ENCODE measurements around the gene UBA1.

UBA1 gene
- long read RNA-seq, donor 1, transcript UBA1-201 (26 exons, 3,559 nt) = major isoform, 18 of 134 reads
- long read RNA-seq, donor 1, partial matches to known transcripts = 113 of 134 reads
- long read RNA-seq, donor 1, other reads (novel, unspliced or antisense) = 0 of 134 reads
- long read RNA-seq, donor 2, transcript UBA1-201 (26 exons, 3,559 nt) = major isoform, 10 of 37 reads
- long read RNA-seq, donor 2, partial matches to known transcripts = 27 of 37 reads
- long read RNA-seq, donor 2, other reads (novel, unspliced or antisense) = 0 of 37 reads
- long read RNA-seq, donor 3, transcript UBA1-201 (26 exons, 3,559 nt) = major isoform, 12 of 45 reads
- long read RNA-seq, donor 3, partial matches to known transcripts = 30 of 45 reads
- long read RNA-seq, donor 3, other reads (novel, unspliced or antisense) = 0 of 45 reads
- long read RNA-seq, donor 4, transcript UBA1-202 (10 exons, 2,497 nt) = major isoform, 6 of 103 reads
- long read RNA-seq, donor 4, partial matches to known transcripts = 95 of 103 reads
- long read RNA-seq, donor 4, other reads (novel, unspliced or antisense) = 0 of 103 reads
- long read RNA-seq, donor 5, transcript UBA1-201 (26 exons, 3,559 nt) = major isoform, 22 of 111 reads
- long read RNA-seq, donor 5, partial matches to known transcripts = 88 of 111 reads
- long read RNA-seq, donor 5, other reads (novel, unspliced or antisense) = 0 of 111 reads
- long read RNA-seq, donor 6, transcript UBA1-201 (26 exons, 3,559 nt) = major isoform, 12 of 115 reads
- long read RNA-seq, donor 6, partial matches to known transcripts = 99 of 115 reads
- long read RNA-seq, donor 6, other reads (novel, unspliced or antisense) = 0 of 115 reads
- long read RNA-seq, donor 7, transcript UBA1-201 (26 exons, 3,559 nt) = major isoform, 7 of 180 reads
- long read RNA-seq, donor 7, partial matches to known transcripts = 170 of 180 reads
- long read RNA-seq, donor 7, other reads (novel, unspliced or antisense) = 0 of 180 reads
- long read RNA-seq, donor 8, transcript UBA1-201 (26 exons, 3,559 nt) = major isoform, 14 of 90 reads
- long read RNA-seq, donor 8, transcript UBA1-202 (10 exons, 2,497 nt) = minor isoform, 7 of 90 reads
- long read RNA-seq, donor 8, partial matches to known transcripts = 65 of 90 reads
- long read RNA-seq, donor 8, other reads (novel, unspliced or antisense) = 0 of 90 reads

DNA sequence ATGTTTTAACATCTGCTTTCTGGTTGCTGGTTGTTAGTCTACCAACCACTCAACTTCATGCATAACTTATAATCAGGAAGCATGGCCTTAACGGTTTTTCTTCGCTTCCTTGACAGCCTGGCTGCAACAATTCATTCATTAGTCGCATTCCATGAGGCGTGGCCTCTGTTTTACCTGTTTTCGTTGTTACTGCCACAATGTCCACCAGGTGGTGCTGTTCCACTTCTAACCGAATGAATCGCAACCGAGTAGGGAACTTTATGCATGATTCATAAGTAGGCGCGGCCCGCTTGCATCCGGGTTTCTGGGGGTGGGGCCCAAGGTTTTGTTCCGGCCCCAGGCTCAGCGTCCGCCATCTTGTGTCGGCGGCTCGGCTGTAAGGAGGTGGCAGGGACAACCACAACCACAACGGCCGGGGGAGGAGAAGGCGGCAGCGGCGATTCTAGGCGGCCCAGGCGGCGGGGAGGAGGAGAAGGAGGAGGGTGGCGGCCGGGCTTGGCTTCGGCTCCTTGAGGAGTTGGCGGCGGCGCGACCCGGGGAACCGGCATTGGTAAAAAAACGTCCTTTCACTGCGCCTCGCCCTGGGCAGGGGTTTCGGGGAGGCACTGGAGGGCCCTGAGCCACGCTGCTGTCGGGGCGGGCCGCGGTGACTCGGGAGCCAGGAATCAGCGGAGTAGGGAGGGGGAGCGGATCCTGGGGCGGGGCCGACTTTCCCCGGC lies at the start of gene UBA1:
Gene UBA1, plus strand, starts transcription at position 355 of the 719 bp plus-strand sequence. CDS start 4,974 bp downstream, outside the sequence.
- peak; percentile 67 for DNase-seq

DNA sequence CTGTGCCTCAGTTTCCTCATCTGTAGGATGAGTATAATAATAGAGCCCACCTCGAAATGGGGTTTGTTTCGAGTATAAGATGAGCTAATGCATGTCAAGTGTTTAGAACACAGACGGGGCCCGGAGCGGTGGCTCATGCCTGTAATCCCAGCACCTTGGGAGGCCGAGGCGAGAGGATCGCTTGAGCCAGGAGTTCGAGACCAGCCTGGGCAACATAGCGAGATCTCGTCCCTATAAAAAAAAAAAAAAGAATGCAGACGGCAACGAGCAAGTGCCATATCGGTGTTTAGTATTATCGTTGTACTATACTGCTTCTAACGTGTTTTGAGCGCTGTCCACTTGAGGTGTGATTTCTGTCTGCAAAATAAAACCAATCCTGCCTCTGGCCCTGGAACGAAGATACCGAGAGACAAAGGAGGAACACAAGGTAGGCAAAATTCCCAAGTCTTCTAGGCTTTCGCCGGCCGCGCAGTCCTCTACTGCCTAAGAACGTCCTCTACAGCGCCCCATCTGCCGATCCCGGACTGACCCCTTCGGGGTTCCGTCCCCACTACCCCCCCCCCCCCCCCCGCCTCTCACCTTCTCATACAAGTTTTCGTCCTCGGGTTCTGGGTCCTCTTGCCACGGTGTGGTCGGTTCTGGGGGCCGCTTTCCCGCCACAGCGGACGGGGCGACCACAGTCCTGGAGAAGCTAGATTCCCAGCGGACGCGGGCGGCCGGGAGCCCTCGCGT lies 49.6 kb upstream of the UBA1 start:
- DNase-seq = peak; percentile 13

DNA sequence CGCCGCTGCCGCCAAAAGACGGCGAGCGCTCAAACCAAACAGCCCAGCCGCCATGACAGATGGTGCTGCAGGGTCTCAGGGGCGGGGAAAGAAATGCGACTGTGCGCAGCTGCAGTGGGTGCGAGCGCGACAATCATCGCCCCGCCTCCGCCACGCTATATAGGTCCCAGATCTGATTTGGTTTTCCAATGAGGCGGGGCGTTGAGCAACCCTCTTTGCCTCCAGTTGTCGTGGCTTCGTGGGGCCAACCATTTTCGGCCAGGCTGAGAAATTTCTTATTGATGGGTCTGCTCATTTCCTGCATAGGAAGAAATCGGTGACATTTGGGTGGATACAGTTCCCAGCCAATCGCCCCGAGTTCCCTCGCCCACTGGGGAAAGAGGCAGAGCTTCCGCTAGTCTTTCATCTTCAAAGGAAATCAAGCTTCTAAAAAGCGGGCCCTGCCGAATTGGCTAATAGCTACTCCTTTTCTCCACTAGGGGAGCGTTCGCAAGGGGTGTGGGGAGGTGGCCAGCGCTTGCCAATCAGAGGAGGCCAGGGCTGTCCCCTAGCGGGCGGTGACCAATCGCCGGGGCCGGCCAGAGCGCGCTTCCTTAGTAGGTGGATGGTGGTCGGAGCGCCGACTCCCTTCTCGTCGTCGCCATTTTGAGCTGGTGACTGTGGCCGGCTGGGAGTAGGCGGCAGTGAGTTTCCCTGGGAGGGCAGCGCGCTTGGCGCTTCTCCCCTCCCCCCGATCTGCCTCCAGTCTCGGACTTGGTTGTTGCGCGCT lies 48.8 kb upstream of the UBA1 start, which contains the start of the genes NDUFB11 and RBM10:
Gene NDUFB11, minus strand, starts transcription at position 77 of the 769 bp plus-strand sequence. Its CDS starts 23 bp downstream, at position 54.
Gene RBM10, plus strand, starts transcription at position 596 of the 769 bp plus-strand sequence. CDS start 2,261 bp downstream, outside the sequence.
- DNase-seq = peak; percentile 88

DNA sequence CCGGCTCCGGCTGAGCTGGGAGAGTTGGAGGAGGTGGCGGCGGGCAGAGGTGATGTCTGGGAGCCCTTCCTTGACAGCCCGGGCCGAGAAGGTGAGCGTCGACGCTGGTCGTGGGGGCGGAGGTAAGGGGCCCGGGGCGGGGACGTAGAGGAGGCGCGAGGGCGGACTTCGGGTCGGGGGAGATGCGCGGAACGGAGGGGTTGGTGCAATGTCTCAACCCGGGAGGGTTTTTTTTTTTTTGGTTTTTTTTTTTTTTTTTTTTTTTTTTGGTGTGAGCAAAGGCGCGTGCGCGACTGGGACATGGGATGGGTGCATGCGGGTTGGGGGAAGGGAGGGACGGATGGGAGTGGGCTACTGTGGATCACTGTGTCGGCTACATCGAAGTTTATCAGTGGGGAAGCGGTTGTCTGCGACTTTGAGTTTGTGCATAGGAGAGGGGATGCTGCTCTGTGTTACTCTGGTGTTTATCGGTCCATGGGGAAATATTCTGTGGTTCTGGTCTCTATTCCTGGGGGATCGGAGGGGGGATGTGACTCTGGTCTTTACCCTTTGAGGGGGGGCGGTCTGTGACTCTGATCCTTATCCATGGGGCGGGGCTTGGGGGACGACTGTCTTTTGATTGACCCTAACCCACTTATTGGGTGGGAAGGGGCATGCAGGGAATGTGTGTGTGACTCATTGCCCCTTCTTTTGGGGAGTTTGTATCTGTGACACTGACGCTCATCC lies 48.1 kb upstream of the UBA1 start:
- DNase-seq = no peak

DNA sequence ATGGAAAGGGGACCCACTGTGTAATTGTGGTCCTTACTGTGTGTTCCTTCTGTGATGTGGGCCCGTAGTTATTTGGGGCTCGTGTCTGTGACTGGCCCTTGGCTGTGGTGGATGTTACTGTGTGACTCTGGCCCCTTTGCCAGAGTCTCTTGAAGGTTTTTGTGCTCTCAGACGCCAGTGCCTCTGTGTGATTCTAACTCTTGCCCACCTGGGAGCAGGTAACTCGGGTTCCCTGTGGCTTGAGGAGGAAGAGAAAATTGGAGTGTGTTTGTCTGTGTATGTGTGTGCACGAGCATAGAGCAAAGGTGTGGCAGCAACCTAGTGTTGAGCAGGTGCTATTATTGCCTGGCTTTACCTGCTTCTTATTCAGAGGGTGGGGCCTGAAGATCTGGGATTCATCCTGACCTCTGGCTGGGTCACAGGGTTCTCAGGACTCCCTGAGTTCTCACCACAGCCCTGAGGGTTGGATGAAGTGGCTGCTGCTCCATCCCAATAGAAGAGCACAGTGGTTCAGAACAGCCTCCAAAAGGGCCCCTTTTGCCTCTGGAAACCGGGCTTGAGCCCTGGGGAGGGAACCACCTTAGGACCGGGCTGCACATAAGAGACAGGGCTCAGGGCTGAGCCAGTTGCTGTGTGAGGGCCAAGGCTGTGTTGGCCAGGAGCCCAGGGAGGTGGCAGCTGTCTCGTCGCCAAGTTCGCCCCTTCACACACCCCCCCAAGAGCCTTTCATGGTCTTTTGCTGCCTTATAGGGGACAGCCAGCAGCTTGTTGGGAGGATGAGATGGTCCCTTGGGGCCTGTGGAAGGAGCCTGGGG lies 47.3 kb upstream of the UBA1 start:
- DNase-seq = no peak

DNA sequence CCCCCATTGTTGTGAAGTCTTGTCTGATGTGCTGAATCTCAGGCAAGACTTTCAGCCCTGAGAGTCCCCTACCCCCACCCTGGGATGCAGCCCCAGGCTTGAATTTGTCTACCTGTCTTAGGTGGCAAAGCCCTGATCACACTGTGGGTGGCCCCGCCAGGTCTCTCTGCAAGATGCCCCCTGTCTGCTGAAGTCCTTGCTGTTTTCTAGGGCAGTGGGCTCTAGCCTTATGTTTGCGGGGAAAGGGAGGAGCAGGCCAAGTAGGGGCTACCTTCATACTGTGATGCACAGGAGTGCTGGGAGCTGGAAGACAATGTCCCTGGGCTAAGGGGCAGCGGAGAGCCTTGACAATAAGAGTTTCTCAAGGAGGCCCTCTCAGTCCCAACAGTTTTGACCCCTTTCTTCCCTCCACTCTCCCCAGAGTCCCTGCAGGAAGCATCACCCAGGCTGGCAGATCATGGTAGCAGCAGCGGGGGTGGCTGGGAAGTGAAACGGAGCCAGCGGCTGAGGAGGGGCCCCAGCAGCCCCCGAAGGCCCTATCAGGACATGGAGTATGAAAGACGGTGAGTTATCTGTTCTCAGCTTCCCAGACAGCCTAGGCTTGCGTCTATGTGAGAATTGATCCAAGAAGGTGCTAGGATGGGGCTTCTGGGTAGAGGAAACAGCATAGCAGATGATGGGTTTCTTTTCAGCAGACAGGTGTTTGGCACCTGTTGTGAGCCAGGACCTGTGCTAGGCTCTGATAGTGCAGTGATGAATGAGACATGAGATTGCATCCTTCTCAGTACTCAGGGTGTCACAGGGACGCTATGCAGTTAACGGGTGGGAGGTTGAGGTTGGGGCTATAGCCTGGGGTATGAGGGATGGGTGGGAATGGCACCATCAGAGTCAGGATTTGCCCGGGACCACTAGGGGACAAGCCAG lies 46.4 kb upstream of the UBA1 start:
- DNase-seq = no peak

DNA sequence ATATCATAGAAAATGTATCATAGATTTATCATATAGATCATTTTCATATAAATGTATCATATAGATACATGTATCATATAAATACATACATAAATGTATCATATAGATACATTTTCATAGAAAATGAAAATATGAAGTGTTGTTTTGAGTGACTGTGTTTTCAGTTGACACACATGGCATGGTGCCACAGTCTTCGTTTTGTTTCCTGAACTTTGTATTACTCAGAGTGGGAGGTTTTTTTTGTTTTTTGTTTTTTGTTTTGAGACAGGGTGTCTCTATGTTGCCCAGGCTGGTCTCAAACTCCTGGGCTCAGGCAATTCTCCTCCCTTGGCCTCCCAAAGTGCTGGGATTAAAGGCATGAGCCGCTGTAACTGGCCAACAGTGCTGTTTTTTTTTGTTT lies 44.7 kb upstream of the UBA1 start:
- DNase-seq = no peak

DNA sequence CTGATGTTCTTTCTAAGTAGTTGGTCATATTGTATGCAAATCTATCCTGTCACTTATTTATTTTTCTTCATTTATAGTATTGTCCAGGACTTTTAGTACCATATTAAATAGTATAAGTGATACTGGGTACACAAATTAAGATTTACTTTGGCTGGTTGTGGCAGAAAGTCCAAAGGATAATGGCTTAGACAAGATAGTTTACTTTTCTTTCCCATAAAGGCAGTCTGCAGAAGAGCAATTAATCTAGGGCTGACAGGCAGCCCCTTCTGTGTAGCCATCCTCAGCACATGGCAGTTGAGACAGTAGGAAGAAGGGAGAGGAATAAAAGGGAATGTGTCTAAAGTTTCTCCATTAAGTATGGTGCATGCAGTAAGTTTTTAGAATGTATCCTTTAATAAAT lies 42.2 kb upstream of the UBA1 start:
- DNase-seq = no peak

DNA sequence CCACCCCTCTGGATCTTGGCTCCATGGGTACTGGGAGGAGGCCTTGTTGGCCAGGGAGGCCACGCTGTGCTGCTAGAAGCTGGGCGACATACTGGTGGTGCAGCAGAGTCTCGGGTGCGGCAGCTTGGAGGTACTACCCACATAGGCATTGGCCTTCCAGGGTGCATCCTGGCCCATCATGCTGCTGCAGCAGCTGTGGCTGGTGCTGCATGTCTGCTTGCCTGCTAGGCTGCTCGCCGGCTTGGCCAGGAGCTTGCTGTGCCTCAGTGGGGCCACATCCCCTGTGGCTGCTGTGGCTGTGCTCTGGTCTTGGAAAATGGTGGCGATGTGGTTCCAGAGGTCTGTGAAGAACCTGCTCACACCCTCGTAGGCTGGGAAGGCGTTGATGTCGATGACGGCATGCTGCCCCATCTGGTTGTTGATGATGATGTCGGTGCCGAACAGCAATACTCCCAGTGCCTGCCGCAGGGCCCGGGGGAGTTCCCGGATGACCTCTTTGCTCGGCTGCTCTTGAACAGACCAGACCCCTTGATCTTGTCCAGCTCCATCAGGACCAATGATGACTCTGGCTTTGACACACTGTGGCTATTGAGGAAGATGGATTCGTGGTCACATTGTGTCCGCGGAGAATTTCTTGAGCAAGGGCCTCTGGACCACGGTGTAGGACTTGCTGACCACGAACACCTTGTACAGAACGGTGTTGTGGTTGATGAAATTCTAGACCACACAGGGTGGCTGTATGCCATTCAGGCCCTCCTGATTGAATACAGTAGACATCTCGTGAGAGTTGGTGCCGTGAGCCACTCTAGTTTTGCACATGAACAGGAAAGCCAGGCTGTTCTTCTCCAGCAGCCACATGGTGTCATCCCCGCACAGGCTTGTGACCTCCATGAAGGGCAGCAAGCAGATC lies 36.8 kb upstream of the UBA1 start:
- no peak for DNase-seq

DNA sequence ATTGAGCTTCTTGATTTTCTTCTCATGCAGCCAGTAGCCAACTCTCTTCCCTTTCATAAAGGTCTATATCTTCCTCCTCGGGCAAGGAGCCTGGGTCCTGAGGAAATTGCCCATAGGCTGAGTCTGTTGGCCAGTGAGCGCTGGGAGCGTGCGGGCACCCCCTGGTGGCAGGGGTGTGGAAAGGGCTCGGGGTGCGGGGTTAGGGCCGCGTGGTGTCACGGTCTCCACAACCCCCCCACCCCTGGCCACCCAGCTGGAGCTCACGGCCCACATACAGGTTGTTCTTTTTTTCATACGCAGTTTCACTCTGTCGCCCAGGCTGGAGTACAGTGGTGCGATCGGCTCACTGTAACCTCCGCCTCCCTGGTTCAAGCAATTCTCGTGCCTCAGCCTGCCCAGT lies 35.5 kb upstream of the UBA1 start:
- DNase-seq = no peak

DNA sequence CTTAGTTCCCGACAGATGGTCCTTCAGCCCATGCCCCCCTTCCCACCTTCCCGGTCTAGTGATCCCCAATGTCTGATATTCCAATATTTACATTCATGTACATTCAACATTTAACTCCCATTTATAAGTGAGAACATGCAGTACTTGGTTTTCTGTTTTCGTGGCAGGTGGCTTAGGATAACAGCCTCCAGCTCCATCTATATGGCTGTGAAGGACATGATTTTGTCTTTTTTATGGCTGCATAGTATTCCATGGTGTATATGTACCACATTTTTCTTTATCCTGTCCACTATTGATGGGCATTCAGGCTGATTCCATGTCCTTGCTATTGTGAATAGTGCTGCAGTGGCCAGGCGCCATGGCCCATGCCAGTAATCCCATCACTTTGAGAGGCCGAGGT lies 34.8 kb upstream of the UBA1 start:
- no peak for DNase-seq

DNA sequence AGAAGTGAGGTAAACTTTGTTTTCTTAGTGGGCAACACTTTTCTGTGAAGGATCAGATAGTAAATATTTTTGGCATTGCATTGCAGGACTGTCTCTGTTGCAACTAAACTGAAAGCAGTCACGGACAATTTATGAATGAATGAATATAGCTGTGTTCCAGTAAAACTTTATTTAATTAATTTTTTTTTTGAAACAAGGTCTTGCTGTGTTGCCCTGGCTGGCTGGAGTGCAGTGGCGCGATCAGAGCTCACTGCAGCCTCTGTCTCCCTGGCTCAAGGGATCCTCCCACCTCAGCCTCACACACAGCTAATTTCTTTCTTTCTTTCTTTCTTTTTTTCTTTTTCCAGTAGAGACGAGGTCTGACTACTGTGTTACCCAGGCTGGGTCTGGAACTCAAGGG lies 32.8 kb upstream of the UBA1 start:
- DNase-seq = no peak

DNA sequence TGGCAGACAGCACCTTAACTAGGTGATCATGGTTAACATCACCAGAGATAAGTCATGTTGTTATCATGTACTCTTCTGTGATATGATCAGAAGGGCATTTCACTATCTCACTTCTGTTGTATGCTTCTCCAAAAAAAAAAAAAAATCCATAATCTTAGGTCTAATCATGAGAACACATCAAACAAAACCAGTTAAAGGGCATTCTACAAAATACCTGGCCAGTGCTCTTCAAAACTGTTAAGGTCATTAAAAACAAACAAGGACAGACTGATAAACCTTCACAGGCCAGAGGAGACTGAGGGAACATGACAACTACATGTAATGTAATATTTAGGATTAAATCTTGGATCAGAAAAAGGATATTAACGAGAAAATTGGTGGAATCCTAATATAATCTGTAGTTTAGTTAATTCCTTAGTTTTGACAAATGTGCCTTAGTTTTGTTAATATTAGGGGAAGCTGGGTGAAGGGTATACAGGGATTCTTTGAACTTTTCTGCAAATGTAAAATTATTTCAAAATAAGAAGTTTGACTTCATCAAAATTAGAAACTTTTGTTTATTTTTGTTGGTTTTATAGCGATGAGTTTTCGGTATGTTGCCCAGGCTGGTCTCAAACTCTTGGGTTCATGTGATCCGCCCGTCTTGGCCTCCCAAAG lies 30.6 kb upstream of the UBA1 start:
- DNase-seq = no peak

DNA sequence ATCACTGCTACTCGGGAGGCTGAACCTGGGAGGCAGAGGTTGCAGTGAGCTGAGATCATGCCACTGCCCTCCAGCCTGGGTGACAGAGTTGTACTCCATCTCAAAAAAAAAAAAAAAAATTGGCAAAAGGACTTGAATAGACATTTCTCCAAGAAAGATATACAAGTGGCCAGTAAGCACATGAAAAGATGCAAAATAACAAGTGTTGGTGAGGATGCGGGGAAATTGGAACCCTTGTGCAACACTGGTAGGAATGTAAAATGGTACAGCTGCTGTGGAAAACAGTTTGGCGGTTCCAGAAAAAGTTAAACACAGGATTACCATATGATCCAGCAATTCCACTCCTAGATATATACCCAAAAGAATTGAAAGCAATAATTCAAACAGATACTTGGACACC lies 29.2 kb upstream of the UBA1 start:
- no peak for DNase-seq

DNA sequence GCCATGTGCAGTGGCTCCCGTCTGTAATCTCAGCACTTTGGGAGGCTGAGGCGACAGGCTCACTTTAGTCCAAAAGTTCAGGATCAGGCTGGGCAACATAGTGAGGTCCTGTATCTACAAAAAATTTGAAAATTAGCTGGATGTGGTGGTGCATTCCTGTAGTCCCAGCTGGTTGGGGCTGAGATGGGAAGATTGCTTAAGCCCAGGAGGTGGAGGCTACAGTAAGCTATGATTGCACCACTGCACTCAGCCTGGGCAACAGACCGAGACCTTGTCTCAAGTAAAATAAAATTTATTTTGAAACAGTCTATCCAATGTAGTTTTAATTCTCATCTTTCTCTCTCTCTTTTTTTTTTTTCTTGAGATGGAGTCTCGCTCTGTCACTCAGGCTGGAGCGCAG lies 27.5 kb upstream of the UBA1 start:
- DNase-seq = no peak
